GM21390 (cell line): ENCODE measurements around the gene EEPD1.

Experiments
- ATAC-seq: cut with Tn5 transposase; IDR thresholded peaks from one replicate; pipeline ENCODE4 v1.9.1; 2021; ENCODE audit not compliant: unreplicated experiment

Gene EEPD1

DNA sequence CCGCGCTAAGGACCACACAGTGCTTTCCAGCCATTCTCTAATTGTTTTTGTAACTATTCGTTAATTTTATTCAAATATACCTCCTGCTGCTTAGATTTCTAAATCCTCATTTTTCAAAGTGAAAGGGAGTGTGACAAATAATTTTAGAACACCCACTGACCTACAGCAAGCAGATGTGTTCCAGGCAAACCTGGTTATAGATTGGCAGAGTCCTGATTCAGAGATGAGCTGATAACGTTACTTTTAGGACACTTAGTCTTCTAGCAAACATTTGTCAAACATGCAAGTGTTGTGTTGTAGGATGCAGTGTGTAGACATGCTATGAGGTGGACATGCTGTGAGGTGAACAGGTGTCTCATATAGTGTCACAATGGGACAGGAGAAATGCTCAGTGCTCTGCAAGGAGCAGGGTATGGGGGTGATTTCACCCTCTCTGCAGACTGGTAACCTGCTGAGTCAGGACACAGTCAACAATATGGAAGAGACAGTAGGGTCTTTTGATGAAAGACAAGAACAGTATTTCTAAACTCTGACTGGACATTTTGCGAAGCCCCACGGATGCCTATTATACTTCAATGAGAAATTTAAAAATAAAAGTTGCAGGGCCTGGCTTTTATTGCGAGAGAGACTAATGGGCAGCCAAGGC lies 144.4 kb downstream of the EEPD1 start:
- ATAC-seq = no peak

DNA sequence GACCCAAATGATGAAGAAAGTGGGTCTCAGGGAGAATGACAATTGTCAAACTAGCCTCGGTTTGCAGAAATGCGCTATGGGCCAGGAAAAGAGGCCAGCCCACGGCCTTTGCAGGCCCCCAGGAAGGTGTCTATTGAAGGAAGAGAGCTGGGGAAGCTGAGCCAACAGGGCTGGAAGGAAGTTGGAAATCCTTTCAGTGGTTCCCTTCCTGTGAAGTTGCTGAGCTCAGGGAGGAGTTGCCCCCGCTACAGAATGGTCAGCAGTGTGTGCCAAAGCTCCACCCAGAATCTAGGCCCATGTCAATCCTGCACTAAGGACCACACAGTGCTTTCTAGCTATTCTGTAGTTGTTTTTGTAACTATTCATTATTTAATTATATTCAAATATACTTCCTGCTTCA lies 145.1 kb downstream of the EEPD1 start:
- ATAC-seq = no peak

DNA sequence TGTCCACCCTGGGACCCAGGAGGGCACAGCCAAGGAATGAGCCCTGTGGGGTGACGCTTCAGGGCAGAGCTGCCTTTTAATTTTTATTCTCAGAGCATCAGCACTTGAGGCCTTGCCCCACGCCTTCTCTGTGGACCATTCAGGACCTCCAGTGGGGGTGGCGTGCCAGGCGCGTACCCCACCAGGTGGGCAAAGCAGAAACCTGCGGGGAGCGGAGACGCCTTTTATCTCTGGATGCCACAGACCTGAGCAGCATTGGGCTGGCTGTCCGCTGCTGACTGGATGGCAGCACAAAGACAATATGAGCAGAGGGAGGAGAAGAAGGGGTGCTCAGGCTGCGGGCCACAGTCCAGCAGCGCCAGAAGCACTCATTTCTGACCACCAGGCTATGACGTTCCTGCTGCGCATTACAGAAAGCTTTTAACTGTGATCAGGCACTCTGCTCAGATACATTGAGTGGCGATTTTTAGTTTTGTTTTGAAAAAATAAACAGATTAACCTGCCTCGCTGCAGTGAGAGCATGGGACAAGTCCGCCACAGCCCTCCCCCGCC lies 146.2 kb downstream of the EEPD1 start:
- ATAC-seq = no peak

DNA sequence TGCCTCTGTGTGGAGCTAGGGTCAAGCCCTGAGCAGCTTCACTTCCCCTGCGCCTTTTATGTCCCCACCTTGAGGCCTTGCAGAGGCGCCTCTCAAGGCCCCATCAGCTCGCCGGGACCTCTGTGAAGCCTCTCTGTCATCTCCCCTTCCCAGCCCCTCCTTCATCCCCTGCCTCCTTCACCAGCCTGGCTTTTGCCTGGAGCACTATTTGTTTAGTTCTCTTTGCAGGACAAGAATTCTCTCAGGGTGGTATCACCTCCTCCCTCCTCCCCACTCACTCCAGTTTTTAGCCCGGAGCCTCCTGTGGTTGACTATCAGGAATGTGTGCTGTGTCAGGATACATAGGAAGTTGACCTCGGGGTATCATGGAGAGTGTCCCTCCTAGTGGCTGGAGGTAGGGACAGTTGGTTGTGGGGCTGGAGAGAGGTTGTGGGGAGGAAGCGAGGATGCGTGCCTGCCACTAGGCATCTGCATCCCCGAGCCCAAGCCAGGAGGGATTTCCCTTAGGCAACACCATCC lies 146.8 kb downstream of the EEPD1 start:
- ATAC-seq = no peak

DNA sequence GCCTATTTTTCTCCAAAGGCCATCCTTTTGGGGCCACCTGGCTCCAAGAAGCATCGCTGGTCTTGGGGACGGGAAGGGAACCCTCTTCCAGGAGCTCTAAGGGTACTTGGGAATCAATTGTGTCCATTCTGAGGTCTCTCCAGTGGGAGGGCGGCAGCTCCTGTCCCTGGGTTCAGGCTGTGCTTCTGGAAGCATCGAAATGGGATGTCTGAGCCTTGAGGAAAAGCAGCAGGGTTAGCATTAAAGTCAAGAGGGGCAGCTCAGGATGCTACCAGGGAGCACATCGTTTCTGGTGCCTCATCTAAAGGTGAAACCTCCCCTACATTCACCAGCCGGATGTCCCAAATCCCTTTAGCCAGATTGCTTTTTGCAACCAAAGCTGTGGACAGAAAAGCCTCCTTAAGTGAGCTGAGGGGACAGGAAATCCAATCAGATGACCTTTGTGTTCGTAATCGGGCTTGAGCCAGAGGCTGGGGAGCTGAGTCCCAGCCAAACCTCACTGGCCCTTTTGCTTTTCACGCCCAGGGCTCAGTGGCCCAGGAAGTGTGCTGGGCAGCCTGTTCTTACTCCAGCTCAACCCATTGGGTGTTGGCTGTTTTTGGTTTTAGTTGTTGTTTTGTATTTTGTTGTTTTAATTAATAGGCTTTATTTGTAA lies 147.8 kb downstream of the EEPD1 start:
- ATAC-seq = no peak

DNA sequence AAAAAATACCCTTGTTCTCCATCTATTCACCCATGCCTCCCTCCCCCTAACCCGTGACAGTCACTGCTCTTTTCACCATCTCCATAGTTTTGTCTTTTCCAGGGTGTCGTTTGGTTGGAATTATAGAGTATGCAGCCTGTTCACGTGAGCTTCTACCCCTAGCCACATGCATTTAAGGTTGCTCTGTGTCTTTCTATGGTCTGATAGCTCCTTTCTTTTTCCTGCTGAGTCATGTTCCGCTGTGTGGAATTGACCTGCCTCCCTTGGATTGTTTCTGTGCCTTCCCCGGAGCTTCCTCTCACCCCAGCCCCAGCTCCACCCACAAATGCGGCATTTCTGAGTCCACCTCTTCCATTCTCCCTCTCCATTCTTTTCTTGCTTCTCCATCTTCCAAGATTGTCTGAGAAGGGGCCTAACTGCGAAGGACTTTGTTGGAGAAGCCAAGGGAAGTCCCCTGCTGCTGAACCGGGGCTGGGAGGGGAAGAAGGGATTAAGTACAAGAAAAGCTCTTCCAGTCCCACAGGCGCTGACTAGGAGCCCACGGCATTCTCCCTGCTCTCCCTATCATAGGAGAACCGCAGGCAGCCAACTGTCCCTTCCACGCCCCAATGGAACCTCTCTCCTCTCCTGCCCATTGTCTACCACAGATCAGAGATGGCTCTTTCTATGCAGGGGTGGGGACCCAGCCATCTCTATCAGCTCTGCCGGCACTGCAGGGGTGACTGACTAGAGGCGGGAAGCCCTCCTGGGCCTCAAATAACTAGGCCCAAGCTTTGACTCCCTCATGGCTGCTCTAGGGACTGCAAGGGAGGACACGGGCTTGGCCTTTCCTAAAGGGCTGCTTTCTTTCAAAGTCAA lies 149.1 kb downstream of the EEPD1 start:
- no peak for ATAC-seq

DNA sequence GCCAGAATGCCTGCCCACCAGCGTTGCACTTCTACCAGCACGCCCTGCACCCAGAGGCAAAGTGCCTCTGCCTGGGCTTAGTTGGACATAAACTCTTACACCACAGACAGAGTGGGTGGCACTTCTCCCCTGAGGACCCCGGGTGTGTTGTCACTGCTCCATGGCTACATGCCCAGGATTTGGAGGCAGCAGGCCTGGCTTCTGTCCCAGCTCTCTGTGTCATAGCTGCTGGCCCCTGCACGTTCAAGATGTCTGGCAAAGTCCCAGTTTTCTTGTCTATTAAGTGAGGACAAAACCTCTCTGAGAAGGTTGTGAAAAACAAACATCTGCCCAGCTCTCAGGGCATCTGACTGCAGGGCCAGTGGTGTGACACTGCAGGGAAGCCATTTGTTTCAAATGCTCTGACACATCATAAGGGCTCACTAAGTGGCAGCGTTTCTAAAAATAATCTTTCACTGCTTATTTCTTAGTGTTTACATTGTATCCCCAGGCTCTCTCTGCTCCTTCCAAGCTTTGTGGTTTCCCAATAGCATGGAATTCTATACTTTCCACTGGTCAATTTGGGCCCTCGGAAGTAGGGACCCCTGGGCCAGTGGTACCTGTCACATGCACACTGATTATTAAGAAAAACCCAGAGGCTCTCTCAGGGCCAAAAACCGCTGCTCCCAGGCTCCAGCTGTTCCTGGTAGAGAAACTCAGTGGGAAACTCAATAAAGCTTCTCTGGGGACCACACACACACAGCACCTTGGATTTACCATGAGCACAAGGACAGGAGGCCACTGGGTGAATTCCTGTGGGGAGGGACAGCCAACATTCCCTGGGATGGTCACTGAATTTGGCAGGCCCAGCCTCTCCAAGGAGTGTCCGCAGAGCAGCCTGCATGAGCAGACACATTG lies 150.4 kb downstream of the EEPD1 start:
- no peak for ATAC-seq

DNA sequence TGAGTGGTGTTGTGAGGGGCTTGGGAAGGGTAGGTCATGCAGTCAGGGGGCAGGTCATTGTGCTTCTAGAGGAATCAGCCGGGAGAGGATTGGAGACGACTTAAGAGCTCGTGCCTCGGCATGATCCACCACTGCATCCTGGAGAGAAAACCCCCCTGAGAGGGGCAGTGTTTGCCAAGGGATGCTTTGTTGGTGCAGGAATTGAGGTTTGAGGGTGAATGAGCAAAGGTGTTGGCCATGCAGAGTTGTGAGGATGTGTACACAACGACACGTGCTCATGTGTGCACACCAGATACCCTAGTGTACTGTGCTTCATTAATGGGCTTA lies 151.0 kb downstream of the EEPD1 start:
- no peak for ATAC-seq

DNA sequence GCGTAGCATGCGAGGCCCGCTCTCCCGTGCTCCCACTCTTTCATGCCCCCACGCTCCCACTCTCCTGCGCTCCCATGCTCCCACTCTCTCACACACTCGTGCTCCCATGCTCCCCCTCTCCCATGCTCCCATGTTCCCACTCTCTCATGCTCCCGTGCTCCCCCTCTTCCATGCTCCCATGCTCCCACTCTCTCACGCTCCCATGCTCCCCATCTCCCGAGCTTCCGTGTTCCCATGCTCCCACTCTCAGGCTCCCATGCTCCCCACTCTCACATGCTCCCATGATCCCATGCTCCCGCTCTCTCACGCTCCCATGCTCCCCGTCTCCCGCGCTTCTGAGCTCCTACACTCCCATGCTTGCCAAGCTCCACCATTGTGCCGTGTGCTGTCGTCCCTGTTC lies 152.2 kb downstream of the EEPD1 start:
- ATAC-seq = no peak

DNA sequence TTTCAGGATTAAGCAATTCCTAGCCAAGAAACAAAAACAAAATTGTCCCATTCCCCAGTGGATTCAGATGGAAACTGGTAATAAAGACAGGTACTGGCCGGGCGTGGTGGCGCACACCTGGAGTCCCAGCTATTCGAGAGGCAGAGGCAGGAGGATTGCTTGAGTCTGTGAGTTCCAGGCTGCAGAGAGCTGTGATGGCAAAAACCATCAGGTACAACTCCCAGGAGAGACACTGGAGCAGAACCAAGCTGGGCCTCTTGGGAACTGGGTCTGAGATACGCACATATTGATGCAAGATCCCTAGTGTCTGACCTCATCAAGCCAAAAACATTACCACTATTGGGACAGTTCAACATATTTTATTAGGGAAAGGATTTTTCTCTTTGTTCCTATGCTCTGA lies 152.6 kb downstream of the EEPD1 start:
- ATAC-seq = no peak

DNA sequence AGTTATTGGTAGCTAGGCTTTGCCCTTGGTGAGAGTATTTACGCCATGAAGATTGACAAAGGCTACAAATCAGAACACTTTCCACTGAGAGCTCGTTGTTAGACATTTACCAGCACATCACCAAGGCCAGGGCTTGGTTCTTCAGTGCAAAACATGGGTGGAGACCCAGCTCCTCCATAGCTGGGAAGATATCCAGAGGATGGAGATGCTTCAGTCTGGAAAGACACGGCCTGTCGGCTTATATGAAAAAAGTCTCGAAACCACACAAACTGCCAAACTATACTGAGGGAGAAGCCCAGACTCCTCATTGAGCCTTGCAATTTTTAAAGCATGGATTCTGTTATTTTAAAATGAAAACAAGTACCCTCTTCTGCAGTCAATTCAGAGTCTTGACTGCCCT lies 153.2 kb downstream of the EEPD1 start:
- ATAC-seq = no peak

DNA sequence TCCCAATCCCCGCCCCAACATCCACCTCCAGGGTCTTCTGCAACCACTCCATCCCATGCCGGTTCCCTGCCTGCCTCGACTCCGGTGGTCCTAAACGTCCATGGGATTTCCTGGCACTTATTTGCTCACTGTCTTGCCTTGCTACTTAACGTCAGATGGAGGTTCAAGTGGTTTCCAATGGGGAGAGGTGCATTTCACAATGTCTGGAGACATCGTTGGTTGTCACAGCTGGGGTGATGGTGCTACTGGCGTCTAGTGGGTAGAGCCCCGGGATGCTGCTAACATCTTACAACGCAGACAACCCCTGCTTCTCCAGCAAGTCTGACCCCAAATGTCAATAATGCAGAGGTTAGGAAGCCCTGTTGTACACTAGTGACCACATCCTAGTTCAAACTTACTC lies 153.7 kb downstream of the EEPD1 start:
- no peak for ATAC-seq

DNA sequence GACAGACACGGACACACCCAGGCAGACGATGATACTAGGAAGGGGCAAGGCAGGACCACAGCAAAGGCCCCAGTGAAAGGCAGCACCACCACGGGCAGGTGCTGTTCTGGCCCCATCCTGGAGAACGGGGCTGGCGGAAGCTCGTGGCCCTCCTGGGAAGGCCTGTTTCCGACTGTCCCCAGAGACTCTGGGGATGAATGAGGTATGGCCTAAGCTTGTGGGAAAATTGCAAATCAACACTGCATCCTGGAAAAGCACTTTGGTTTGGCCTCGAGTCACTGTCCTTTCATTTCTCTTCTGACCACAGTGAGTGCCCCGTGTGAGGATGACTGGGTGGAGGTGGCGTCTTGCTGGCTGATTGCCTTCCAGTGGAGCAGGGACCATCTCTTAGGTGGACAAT lies 155.0 kb downstream of the EEPD1 start:
- ATAC-seq = no peak

DNA sequence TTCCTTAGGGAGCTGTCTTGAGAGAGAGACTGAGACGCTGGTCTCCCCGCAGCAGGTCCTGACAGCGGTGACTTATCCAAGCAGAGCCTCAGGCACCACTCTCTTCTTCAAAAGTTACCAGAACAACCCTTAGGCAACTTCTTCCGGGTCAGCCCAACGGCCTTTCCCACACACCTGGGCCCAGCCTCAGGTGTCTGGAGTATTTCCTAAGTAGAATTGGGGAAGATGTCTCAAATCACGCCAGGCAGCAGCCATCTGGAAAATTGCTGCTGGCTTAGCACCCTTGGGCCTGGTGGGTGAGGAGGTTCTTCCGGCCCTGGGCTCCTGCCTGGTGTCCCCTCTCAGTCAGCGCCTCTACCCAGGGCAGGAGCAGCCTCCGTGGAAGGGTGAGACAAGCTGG lies 156.2 kb downstream of the EEPD1 start:
- ATAC-seq = no peak

DNA sequence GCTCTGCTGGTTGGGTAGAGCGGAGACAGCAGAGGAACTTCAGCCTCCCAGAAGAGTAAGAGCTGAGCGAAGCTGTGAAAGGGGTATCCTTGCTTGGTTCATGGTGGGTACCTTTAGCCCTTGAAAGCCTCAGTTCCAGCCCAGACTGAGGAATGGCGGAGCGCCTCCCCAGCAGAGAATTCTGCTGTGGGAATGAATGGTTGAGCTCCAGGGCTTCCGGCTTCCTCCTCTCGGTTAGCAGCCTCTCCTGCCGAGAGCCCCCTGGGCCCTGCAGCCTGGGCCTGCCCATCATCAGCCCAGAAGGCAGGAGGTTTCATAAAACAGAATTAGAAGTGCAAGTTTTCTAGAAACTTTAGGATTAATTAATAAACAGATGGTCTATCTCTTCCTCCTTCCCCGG lies 156.7 kb downstream of the EEPD1 start:
- ATAC-seq = no peak

DNA sequence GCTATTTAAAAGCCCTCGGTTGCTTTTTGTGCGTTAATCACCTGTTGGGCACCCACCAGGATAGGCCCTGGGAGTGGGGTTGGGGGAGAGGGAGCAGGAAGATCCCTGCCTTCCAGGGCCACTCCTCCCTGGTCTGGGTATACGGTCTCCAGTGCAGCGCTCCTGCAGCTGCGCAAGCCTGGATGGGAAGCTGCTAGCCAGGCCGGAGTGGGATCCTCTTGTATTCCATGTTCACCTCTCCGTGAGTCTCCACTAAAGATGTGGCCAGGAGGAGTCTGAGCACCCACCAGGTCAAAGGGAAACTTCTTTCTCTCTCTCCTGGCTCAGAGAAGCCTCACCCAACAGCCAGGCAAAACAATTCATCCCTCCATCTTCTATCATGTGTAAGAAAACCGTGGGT lies 157.8 kb downstream of the EEPD1 start:
- no peak for ATAC-seq

DNA sequence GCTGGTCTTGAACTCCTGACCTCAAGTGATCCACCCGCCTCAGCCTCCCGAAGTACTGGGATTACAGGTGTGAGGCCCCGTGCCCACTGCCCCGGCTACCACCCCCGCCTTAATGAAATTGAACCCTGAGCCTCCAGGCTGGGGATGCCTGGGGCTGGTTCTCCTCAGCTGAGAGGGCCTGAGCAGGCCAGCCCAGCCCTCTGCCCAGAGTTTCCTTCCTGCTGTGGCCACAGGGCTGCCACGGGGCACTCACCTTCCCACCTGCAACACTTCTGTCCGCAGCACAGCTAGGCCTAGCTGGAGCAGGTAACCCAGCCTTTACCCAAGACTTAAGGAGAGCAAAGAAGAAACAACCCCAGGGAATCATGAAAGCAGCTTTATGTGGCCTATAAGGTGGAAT lies 158.5 kb downstream of the EEPD1 start:
- ATAC-seq = no peak

DNA sequence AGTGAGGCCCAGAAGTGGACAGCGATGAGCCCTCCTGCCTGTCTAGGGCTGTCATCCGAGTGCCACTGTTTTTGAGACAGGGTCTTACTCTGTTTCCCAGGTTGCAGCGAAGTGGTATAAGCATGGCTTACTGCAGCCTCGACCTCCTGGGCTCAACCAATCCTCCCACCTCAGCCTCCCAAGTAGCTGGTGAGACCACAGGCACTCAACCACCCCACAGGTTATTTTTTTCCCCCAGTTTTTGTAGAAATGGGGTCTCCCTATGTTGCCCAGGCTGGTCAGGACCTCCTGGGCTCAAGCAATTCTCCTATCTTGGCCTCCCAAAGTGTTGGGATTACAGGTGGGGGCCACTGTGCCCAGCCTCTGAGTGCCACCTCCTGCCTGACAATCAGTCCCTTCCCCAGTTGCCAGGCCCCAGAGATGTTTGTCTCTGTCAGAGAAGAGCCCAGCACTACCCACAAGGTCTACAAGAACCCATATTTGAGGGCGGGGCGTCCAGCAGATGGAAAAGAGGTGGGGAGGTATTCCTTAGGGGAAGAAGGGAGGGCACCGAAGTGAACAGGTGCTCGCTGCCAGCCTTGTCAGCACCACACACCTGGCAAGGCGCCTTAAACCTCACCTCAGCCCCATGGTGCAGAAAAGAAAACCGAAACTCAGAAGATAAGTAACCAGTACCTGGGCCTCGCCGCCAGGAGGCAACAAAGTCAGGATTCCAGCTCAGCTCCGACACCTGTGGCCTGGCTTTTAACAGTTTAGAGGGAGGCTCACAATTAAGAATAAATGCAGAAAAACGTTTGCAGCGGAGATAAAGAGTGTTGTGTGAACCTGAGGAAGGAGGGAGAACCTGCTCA lies 159.2 kb downstream of the EEPD1 start:
- ATAC-seq = no peak

DNA sequence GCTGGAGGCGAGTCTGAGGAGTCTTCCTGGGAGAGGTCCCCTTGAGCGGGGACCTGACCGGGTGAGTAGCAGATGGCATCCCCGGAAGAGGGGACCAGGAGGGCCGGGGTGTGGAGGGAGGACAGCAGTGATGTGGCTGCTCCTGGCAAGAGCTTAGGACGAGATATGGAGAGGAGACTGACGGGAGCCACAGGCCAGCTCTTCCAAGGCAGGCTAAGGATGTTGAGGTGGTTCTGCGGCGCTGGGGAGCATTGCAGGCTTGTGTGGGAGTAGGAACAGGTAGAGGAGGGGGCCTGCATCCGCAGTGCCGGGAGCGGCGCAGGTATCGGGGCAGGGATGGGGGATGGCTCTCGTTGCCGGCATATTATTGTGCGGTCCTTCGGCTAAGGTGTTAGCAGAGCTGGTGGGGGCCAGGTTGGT lies 159.9 kb downstream of the EEPD1 start:
- no peak for ATAC-seq

DNA sequence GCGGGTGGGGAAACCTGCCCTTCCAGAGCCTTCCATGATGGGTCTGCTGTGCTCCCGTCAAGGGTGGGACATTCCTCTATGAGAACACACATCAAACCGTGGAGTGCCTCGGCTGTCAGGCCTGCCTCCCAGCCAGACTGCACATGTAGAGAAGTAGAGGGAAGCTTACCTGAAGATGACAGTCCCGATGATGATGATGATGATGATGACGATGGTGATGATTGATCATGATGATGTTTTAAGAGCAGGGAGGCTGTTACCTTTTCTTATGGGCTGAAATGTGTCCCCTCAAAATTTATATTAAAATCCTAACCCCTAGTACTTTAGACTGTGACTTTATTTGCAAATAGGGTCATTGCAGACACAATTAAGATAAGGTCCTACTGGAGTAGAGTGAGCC lies 160.6 kb downstream of the EEPD1 start:
- ATAC-seq = no peak
